Measurements from ENCODE around the gene BRWD1. TPM values are rescaled to one million over a fixed set of nuclear protein-coding genes. Genes with fewer than 3 reads are reported as not detected.

Gene BRWD1
- total RNA-seq, 1 donor from 2014 or later = 43.8 TPM

DNA sequence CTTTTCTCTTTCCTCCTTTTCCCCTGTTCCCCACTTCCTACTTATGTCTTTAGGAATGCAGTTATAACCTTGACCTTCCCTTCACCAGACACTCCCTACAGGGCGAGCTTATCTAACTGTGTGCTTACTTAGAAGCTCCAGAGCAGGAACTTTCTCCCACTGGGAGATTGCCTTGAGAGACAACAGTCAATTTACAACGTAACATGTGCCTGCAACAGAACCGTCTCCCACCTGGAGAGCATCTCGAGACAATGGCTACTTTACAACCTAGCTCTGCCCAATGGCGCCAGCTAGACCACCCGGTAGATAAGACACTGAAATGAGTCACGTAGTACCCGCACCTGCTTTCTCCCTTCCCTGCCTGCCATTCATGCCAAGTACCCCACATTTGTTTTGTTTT, 18.7 kb upstream of the BRWD1 start:
- peaks cover 1% of the 10 kb centered on the region for H3K27me3 Mint-ChIP-seq (ENCODE audit: unreplicated experiment)
- TF ChIP-seq, protein P1, sequence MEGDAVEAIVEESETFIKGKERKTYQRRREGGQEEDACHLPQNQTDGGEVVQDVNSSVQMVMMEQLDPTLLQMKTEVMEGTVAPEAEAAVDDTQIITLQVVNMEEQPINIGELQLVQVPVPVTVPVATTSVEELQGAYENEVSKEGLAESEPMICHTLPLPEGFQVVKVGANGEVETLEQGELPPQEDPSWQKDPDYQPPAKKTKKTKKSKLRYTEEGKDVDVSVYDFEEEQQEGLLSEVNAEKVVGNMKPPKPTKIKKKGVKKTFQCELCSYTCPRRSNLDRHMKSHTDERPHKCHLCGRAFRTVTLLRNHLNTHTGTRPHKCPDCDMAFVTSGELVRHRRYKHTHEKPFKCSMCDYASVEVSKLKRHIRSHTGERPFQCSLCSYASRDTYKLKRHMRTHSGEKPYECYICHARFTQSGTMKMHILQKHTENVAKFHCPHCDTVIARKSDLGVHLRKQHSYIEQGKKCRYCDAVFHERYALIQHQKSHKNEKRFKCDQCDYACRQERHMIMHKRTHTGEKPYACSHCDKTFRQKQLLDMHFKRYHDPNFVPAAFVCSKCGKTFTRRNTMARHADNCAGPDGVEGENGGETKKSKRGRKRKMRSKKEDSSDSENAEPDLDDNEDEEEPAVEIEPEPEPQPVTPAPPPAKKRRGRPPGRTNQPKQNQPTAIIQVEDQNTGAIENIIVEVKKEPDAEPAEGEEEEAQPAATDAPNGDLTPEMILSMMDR (IDR thresholded peaks at IDR 0.05; ENCODE audit: unreplicated experiment) = no peak
- DNase-seq (ENCODE audit: low spot score) = no peak
- H3K4me3 Mint-ChIP-seq (ENCODE audit: unreplicated experiment) = no peak overlapping the region
- no peaks in the 10 kb centered on the region for H3K36me3 Mint-ChIP-seq (ENCODE audit: low read depth, unreplicated experiment)
- H3K9me3 Mint-ChIP-seq (ENCODE audit: unreplicated experiment) = no peaks in the 10 kb centered on the region
- no peaks in the 10 kb centered on the region for H3K4me1 Mint-ChIP-seq (ENCODE audit: unreplicated experiment)
- no peak overlapping the region for H3K27ac Mint-ChIP-seq (ENCODE audit: unreplicated experiment)

- Mint-ChIP-seq H3K36me3 (ENCODE audit: low read depth, unreplicated experiment) (no peaks in the 10 kb centered on the region), H3K4me3 (ENCODE audit: unreplicated experiment) (no peak overlapping the region), H3K4me1 (ENCODE audit: unreplicated experiment) (no peaks in the 10 kb centered on the region), H3K27ac (ENCODE audit: unreplicated experiment) (no peak overlapping the region), H3K27me3 (ENCODE audit: unreplicated experiment) (peaks cover 1% of the 10 kb centered on the region), H3K9me3 (ENCODE audit: unreplicated experiment) (no peaks in the 10 kb centered on the region)
- TF ChIP-seq, protein P1 (IDR thresholded peaks at IDR 0.05; ENCODE audit: unreplicated experiment) = no peak
- DNase-seq (ENCODE audit: low spot score) = no peak
These were observed 16.6 kb upstream of the BRWD1 start for GRCh38 chr21:39330001-39330400.

GRCh38 chr21:39327727-39328126, 14.3 kb upstream of the BRWD1 start:
- no peak for DNase-seq (ENCODE audit: low spot score)
- no peak overlapping the region for H3K4me3 Mint-ChIP-seq (ENCODE audit: unreplicated experiment)
- H3K27ac Mint-ChIP-seq (ENCODE audit: unreplicated experiment) = no peak overlapping the region
- H3K36me3 Mint-ChIP-seq (ENCODE audit: low read depth, unreplicated experiment) = no peaks in the 10 kb centered on the region
- H3K4me1 Mint-ChIP-seq (ENCODE audit: unreplicated experiment) = no peaks in the 10 kb centered on the region
- peaks cover 1% of the 10 kb centered on the region for H3K27me3 Mint-ChIP-seq (ENCODE audit: unreplicated experiment)
- H3K9me3 Mint-ChIP-seq (ENCODE audit: unreplicated experiment) = no peaks in the 10 kb centered on the region
- TF ChIP-seq, protein P1 (IDR thresholded peaks at IDR 0.05; ENCODE audit: unreplicated experiment) = no peak

GRCh38 chr21:39326607-39327307, 13.3 kb upstream of the BRWD1 start:
- TF ChIP-seq, protein P1 (IDR thresholded peaks at IDR 0.05; ENCODE audit: unreplicated experiment) = no peak
- no peak for DNase-seq (ENCODE audit: low spot score)
- Mint-ChIP-seq H3K27ac (ENCODE audit: unreplicated experiment) (no peak overlapping the region), H3K4me3 (ENCODE audit: unreplicated experiment) (no peak overlapping the region), H3K4me1 (ENCODE audit: unreplicated experiment) (no peaks in the 10 kb centered on the region), H3K9me3 (ENCODE audit: unreplicated experiment) (no peaks in the 10 kb centered on the region), H3K27me3 (ENCODE audit: unreplicated experiment) (peaks cover 1% of the 10 kb centered on the region), H3K36me3 (ENCODE audit: low read depth, unreplicated experiment) (peaks cover 1% of the 10 kb centered on the region)

- Mint-ChIP-seq H3K27ac (ENCODE audit: unreplicated experiment) (no peak overlapping the region), H3K27me3 (ENCODE audit: unreplicated experiment) (peaks cover 1% of the 10 kb centered on the region), H3K9me3 (ENCODE audit: unreplicated experiment) (no peaks in the 10 kb centered on the region), H3K4me3 (ENCODE audit: unreplicated experiment) (no peak overlapping the region), H3K36me3 (ENCODE audit: low read depth, unreplicated experiment) (peaks cover 5% of the 10 kb centered on the region), H3K4me1 (ENCODE audit: unreplicated experiment) (no peaks in the 10 kb centered on the region)
- TF ChIP-seq, protein P1 (IDR thresholded peaks at IDR 0.05; ENCODE audit: unreplicated experiment) = no peak
- DNase-seq (ENCODE audit: low spot score) = no peak
These were observed 12.0 kb upstream of the BRWD1 start for GRCh38 chr21:39325458-39325857.
